Gastrocnemius medialis (tissue), 4 donors: ENCODE data around the gene YBEY.
A peak's percentile ranks its signal among the peaks of the same experiment; 100 is the strongest.

ENCODE experiments used
- POLR2A ChIP-seq, 2 donors: fragments of 450-650 bp; IDR thresholded peaks; one replicate each; pipeline ENCODE4 v1.6.1; 2017; ENCODE audit warnings: antibody characterized with exemption in 2 of 2, mild to moderate bottlenecking in 2 of 2, moderate library complexity in 2 of 2
- TF ChIP-seq, protein P1 (sequence below), 5 experiments: fragments of 450-650 bp in 3 of 5; fragments of 200-600 bp in 2 of 5; sonication (generic) in 2 of 5; IDR thresholded peaks in 4 of 5; conservative IDR thresholded peaks in 1 of 5; 1 replicate in 4 of 5; 2 replicates in 1 of 5; pipeline ENCODE4 v1.5.1; 2016 to 2019; ENCODE audit warnings: antibody characterized with exemption in 5 of 5, mild to moderate bottlenecking in 3 of 5, moderate library complexity in 3 of 5

DNA sequence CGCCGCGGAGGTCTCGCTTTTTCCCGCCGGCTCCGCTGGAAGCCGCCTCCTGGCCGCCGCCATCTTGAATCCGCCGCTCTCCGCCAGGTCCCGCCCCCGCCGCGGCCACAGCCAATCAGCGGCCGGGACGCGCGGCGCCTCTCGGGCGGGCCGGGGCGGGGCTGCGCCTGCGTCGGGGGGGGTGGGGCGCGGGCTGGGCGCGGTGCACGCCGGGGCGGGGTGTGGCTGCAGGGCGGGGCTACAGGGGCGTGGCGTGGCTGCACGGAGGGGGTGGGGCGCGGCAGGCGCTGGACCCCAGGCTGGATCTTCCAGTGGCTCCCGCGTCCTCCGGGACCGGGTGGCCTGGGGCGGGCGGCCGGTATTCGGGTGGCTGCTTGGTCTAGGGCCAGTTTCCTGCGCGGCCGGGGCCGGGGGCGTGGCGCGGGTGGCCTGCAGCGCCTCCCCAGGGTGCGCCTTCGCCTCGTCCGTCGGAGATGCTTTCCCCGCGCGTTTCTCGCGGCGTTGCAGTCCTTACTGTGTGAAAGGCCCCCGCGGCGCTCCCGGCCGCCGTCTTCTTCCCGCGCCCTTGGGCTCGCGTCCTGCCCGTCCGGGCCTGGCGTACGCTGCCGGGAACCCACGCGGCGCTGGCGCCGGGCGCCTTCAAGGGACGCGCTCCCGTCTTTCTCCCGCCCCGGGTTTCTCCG lies 38.4 kb downstream of the YBEY start:
- TF ChIP-seq, protein P1, sequence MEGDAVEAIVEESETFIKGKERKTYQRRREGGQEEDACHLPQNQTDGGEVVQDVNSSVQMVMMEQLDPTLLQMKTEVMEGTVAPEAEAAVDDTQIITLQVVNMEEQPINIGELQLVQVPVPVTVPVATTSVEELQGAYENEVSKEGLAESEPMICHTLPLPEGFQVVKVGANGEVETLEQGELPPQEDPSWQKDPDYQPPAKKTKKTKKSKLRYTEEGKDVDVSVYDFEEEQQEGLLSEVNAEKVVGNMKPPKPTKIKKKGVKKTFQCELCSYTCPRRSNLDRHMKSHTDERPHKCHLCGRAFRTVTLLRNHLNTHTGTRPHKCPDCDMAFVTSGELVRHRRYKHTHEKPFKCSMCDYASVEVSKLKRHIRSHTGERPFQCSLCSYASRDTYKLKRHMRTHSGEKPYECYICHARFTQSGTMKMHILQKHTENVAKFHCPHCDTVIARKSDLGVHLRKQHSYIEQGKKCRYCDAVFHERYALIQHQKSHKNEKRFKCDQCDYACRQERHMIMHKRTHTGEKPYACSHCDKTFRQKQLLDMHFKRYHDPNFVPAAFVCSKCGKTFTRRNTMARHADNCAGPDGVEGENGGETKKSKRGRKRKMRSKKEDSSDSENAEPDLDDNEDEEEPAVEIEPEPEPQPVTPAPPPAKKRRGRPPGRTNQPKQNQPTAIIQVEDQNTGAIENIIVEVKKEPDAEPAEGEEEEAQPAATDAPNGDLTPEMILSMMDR (IDR thresholded peaks at IDR 0.05 in 4 of 5, conservative IDR thresholded peaks at IDR 0.05 in 1 of 5) = peak in 1 of 5 experiments; percentile 24
- TF ChIP-seq POLR2A (IDR thresholded peaks at IDR 0.05) = peak; percentile 59 to 66
